Measurements from ENCODE around the gene GSTP1. TPM values are rescaled to one million over a fixed set of nuclear protein-coding genes. Genes with fewer than 3 reads are reported as not detected.
"Not testable (repeated sequence)": the region's sequence is repeated elsewhere in the genome, so short reads cannot be mapped to it uniquely, and the experiment has no call there.

GSTP1 gene
- polyA plus RNA-seq, 3 donors from 2014 or later = 898 to 1,247 (median 930) TPM

DNA sequence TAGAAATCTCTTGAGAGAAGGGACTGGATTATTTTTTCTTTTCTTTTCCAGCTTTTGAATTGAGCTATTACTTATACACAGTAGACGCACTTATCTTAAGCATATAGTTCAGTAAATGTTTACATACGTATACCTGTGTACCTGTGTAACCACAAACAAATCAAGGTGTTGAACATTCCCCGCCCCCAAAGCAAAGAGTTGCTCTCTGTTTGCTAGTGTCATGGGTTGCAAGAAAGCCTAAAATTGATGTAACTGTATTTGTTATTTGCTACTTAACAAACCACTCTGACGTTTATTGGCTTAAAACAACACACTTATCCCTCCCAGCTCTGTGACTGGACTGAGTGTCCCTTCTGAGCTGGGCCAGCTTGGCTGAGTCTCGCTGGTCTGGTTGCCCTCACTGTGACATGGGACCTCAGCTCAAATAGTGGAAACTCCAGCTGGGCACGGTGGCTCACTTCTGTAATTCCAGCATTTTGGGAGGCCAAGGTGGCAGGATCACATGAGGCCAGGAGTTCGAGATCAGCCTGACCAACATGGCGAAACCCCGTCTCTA is 35.0 kb upstream of the GSTP1 start:
- Mint-ChIP-seq H3K4me3 (no peak overlapping the region), H3K9me3 (no peaks in the 10 kb centered on the region), H3K27me3 (ENCODE audit: low read depth in 3 of 3) (peaks cover 2 to 7% (median 4%) of the 10 kb centered on the region in 3 donors), H3K4me1 (no peaks in the 10 kb centered on the region), H3K36me3 (no peaks in the 10 kb centered on the region), H3K27ac (no peak overlapping the region)
- DNase-seq = no peak

DNA sequence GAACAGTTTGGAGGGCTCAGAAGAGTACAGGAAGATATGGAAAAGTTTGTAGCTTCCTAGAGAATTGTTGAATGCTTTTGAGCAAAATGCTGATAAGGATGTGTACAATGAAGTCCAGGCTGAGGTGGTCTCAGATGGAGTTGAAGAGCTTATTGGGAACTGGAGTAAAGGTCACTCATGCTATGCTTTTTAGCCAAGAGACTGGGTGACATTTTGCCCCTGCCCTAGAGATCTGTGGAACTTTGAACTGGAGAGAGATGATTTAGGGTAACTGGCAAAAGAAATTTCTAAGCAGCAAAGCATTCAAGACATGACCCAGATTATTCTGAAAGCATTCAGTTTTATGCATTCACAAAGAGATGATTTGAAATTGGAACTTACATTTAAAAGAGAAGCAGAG is 32.5 kb upstream of the GSTP1 start:
- Mint-ChIP-seq H3K9me3 (no peaks in the 10 kb centered on the region), H3K36me3 (no peaks in the 10 kb centered on the region), H3K27ac (no peak overlapping the region), H3K4me3 (no peak overlapping the region), H3K4me1 (no peaks in the 10 kb centered on the region), H3K27me3 (ENCODE audit: low read depth in 3 of 3) (peaks cover 2 to 4% (median 3%) of the 10 kb centered on the region in 3 donors)
- no peak for DNase-seq

DNA sequence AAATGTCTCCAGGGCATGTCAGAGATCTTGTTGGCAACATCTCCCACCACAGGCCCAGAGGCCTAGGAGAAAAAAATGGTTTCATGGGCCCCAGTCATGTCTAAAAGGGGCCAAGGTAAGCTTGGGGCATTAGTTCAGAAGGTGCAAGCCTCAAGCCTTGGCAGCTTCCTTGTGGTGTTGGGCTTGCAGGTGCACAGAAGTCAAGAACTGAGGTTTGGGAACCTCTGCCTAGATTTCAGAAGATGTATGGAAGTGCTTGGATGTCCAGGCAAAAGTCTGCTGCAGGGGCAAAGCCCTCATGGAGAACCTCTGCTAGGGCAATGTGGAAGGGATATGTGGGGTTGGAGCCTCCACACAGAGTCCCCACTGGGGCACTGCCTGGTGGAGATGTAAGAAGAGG is 31.9 kb upstream of the GSTP1 start:
- not testable (repeated sequence) for H3K4me1 Mint-ChIP-seq; DNase-seq; H3K4me3 Mint-ChIP-seq; H3K36me3 Mint-ChIP-seq; H3K27me3 Mint-ChIP-seq (ENCODE audit: low read depth in 3 of 3); H3K9me3 Mint-ChIP-seq
- peak overlapping the region in 1 of 6 donors; percentile 41 for H3K27ac Mint-ChIP-seq

DNA sequence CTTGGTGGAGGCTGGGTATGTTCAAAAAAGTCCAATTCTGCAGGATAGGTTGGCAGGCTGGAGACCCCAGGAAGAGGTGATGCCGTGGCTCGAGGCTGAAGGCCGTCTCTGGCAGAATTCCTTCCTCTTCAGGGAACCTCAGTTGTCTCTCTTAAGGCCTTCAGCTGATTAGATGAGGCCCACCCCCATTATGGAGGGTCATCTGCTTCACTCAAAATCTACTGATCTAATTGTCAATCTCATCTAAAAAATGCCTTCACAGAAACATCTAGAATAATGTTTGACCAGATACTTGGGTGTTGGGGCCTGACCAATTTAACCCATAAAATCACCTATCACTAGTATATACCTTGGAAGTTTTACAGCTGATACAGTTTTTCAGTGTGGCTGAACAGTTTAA is 27.4 kb upstream of the GSTP1 start:
- Mint-ChIP-seq H3K36me3 (no peaks in the 10 kb centered on the region), H3K4me1 (no peaks in the 10 kb centered on the region), H3K27me3 (ENCODE audit: low read depth in 3 of 3) (peaks cover 0 to 6% (median 2%) of the 10 kb centered on the region in 3 donors), H3K9me3 (no peaks in the 10 kb centered on the region), H3K4me3 (no peak overlapping the region), H3K27ac (no peak overlapping the region)
- no peak for DNase-seq

- no peak overlapping the region for H3K27ac Mint-ChIP-seq
- peaks cover 2 to 9% (median 7%) of the 10 kb centered on the region in 3 donors for H3K27me3 Mint-ChIP-seq (ENCODE audit: low read depth in 3 of 3)
- H3K4me1 Mint-ChIP-seq = peaks cover 0 to 9% of the 10 kb centered on the region in 2 donors
- H3K36me3 Mint-ChIP-seq = no peaks in the 10 kb centered on the region
- H3K4me3 Mint-ChIP-seq = no peak overlapping the region
- H3K9me3 Mint-ChIP-seq = peaks cover 0 to 2% (median 0%) of the 10 kb centered on the region in 6 donors
- DNase-seq = no peak
Observed at GRCh38 chr11:67558084-67558772, 25.4 kb upstream of the GSTP1 start.

DNA sequence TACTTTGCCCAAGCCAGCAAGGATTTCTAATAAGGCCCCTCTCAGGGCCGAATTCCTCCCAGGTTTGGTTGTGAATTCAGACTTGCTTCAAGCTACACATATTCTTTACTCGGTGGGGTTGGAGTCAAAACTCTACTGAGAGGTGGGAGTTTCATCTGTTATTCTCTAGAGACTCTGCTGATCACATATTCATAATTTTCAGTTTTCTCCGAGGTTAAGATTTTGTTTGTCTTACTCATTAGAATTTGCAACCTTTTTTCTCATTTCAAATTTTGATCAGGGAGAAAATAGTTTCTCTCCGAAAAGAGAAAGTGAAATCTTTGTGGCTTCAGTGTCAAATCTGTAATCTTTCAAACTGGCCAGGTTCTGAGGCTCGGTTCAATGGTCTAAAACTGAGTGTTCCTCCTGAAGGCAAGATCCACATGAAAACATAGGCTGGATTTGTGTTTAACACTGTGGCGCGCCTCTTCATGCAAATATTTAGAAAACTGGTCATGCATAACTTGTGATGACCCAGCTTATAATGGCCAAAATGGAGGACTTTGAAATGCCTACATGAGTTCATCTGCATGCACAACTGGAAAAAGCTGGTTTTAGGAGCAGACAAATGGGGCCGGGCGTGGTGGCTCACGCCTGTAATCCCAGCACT is 21.5 kb upstream of the GSTP1 start:
- Mint-ChIP-seq H3K36me3 (no peaks in the 10 kb centered on the region), H3K4me3 (peak overlapping the region in 1 of 5 donors; percentile 42), H3K9me3 (peaks cover 0 to 2% (median 0%) of the 10 kb centered on the region in 6 donors), H3K27me3 (ENCODE audit: low read depth in 3 of 3) (peaks cover 0 to 11% (median 7%) of the 10 kb centered on the region in 3 donors), H3K4me1 (peaks cover 0 to 9% of the 10 kb centered on the region in 2 donors), H3K27ac (no peak overlapping the region)
- no peak for DNase-seq

GRCh38 chr11:67562963-67563704 is 20.5 kb upstream of the GSTP1 start:
- Mint-ChIP-seq H3K36me3 (no peaks in the 10 kb centered on the region), H3K9me3 (peaks cover 0 to 2% (median 0%) of the 10 kb centered on the region in 6 donors), H3K4me1 (peaks cover 0 to 9% of the 10 kb centered on the region in 2 donors), H3K27ac (no peak overlapping the region), H3K27me3 (ENCODE audit: low read depth in 3 of 3) (peaks cover 0 to 9% (median 7%) of the 10 kb centered on the region in 3 donors), H3K4me3 (no peak overlapping the region)
- no peak for DNase-seq

- H3K27me3 Mint-ChIP-seq (ENCODE audit: low read depth in 3 of 3); H3K4me1 Mint-ChIP-seq; H3K36me3 Mint-ChIP-seq; H3K9me3 Mint-ChIP-seq; H3K27ac Mint-ChIP-seq; H3K4me3 Mint-ChIP-seq; DNase-seq: not testable (repeated sequence)
Observed at GRCh38 chr11:67563705-67564114, 19.9 kb upstream of the GSTP1 start.

GRCh38 chr11:67564230-67564629 is 19.4 kb upstream of the GSTP1 start:
- no peak for DNase-seq
- Mint-ChIP-seq H3K27ac (no peak overlapping the region), H3K9me3 (peaks cover 0 to 2% (median 0%) of the 10 kb centered on the region in 6 donors), H3K4me3 (no peak overlapping the region), H3K36me3 (no peaks in the 10 kb centered on the region), H3K27me3 (ENCODE audit: low read depth in 3 of 3) (peaks cover 0 to 8% (median 7%) of the 10 kb centered on the region in 3 donors), H3K4me1 (peaks cover 0 to 9% of the 10 kb centered on the region in 2 donors)

GRCh38 chr11:67571443-67571842 is 12.2 kb upstream of the GSTP1 start:
- Mint-ChIP-seq H3K27me3 (ENCODE audit: low read depth in 3 of 3) (peaks cover 0 to 2% (median 0%) of the 10 kb centered on the region in 3 donors), H3K36me3 (no peaks in the 10 kb centered on the region), H3K27ac (no peak overlapping the region), H3K4me3 (no peak overlapping the region), H3K4me1 (no peaks in the 10 kb centered on the region), H3K9me3 (no peaks in the 10 kb centered on the region)
- DNase-seq = no peak

DNA sequence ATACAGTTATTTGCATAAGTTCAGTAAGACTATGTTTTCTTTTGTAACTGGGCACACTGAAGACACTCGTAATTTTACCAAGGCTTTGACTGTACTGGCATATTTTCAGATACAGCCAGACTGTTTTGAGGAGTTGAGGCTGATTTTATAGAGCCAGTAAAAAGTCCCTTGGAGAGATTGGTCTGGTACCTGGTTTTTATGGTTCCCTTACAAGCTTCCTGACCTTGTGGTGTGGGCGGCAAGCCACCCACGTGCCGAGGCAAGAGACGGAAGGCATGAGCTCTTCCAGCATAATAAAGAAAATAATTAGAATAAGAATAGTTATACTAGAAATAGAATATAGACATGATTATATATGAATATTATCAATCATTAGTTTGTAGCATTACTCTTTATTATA is 11.3 kb upstream of the GSTP1 start:
- Mint-ChIP-seq H3K36me3 (no peaks in the 10 kb centered on the region), H3K4me1 (no peaks in the 10 kb centered on the region), H3K27ac (no peak overlapping the region), H3K27me3 (ENCODE audit: low read depth in 3 of 3) (peaks cover 0 to 2% (median 0%) of the 10 kb centered on the region in 3 donors), H3K9me3 (no peaks in the 10 kb centered on the region), H3K4me3 (no peak overlapping the region)
- DNase-seq = no peak

DNA sequence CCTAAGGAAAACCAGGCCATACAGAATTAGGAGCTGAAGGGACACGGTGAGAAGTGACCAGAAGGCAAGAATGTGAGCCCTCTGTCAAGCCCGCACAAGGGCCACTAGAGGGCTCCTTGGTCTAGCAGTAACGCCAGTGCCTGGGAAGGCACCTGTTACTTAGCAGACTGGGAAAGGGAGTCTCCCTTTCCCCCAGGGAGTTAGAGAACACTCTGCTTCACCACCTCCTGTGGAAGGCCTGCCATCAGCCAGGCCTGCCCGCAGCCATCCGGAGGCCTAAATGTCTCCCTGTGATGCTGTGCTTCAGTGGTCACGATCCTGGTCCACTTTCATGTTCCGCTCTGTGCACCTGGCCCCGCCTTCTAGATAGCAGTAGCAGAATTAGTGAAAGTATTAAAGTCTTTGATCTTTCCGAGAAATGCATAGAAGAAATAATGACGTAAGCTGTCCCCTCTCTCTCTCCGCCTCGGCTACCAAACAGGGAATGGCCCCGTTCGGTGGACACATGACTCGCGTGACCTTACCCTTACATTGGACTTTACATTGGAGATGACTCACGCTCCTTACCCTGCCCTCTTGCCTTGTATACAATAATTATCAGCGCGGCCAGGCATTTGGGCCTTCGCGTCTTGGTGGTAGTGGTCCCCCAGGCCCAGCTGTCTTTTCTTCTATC is 10.7 kb upstream of the GSTP1 start:
- H3K9me3 Mint-ChIP-seq = no peaks in the 10 kb centered on the region
- DNase-seq = peak; percentile 35 to 49 (median 39)
- no peaks in the 10 kb centered on the region for H3K36me3 Mint-ChIP-seq
- H3K4me1 Mint-ChIP-seq = no peaks in the 10 kb centered on the region
- H3K27ac Mint-ChIP-seq = no peak overlapping the region
- peaks cover 0 to 2% (median 0%) of the 10 kb centered on the region in 3 donors for H3K27me3 Mint-ChIP-seq (ENCODE audit: low read depth in 3 of 3)
- H3K4me3 Mint-ChIP-seq = no peak overlapping the region

- no peak overlapping the region for H3K27ac Mint-ChIP-seq
- H3K27me3 Mint-ChIP-seq (ENCODE audit: low read depth in 3 of 3) = peaks cover 0 to 5% (median 1%) of the 10 kb centered on the region in 3 donors
- H3K36me3 Mint-ChIP-seq = no peaks in the 10 kb centered on the region
- DNase-seq = no peak
- H3K9me3 Mint-ChIP-seq = no peaks in the 10 kb centered on the region
- H3K4me1 Mint-ChIP-seq = peaks cover 10 to 11% of the 10 kb centered on the region in 2 donors
- no peak overlapping the region for H3K4me3 Mint-ChIP-seq
Observed at GRCh38 chr11:67574938-67575337, 8.7 kb upstream of the GSTP1 start.

Measured in immature natural killer cell (primary cell).